Measurements from ENCODE around the gene PNPT1. TPM values are rescaled to one million over a fixed set of nuclear protein-coding genes. Genes with fewer than 3 reads are reported as not detected.
"Not testable (repeated sequence)": the region's sequence is repeated elsewhere in the genome, so short reads cannot be mapped to it uniquely, and the experiment has no call there.

The PNPT1 gene
- total RNA-seq, 1 experiment from 2014 or later: 37.5 TPM

GRCh38 chr2:55710025-55710424 is 16.4 kb upstream of the PNPT1 start:
- H3K36me3 ChIP-seq (replicated peaks; ENCODE audit: control insufficient read depth, insufficient read depth, low read length): no peaks in the 10 kb centered on the region
- H3K27me3 ChIP-seq (ENCODE audit: control insufficient read depth, insufficient read depth, low read length): no peaks in the 10 kb centered on the region
- no peak overlapping the region for H3K4me3 ChIP-seq (ENCODE audit: insufficient read depth, low read depth, low read length)
- no peak for DNase-seq

DNA sequence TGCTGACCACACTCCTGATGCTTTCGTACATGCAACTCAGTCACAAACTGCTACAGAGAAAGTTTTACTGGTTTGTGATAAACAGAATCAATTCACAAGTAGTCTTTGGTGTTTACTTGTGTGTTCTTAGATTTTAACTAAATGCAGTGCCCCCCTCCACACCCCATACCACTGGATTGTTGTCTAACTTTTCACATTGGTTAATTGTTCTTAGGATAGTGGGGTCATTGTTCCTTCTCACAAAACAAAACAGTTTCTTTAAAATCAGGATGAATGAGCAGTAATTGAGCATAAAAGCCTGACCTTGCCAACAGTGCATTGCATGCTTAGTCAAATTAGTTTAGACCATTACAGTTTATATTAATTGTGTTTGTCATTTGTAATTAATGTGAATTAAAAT is 14.1 kb upstream of the PNPT1 start:
- no peak overlapping the region for H3K4me3 ChIP-seq (ENCODE audit: insufficient read depth, low read depth, low read length)
- H3K27me3 ChIP-seq (ENCODE audit: control insufficient read depth, insufficient read depth, low read length): no peaks in the 10 kb centered on the region
- no peak for DNase-seq
- H3K36me3 ChIP-seq (replicated peaks; ENCODE audit: control insufficient read depth, insufficient read depth, low read length): no peaks in the 10 kb centered on the region

GRCh38 chr2:55706258-55706657 is 12.6 kb upstream of the PNPT1 start:
- not testable (repeated sequence) for H3K36me3 ChIP-seq (replicated peaks; ENCODE audit: control insufficient read depth, insufficient read depth, low read length); DNase-seq; H3K27me3 ChIP-seq (ENCODE audit: control insufficient read depth, insufficient read depth, low read length); H3K4me3 ChIP-seq (ENCODE audit: insufficient read depth, low read depth, low read length)

- no peak for DNase-seq
- no peaks in the 10 kb centered on the region for H3K36me3 ChIP-seq (replicated peaks; ENCODE audit: control insufficient read depth, insufficient read depth, low read length)
Measured at GRCh38 chr2:55705027-55705653, 11.5 kb upstream of the PNPT1 start.

GRCh38 chr2:55703350-55703749 is 9.7 kb upstream of the PNPT1 start:
- Histone ChIP-seq H3K36me3 (replicated peaks; ENCODE audit: control insufficient read depth, insufficient read depth, low read length) (no peaks in the 10 kb centered on the region), H3K4me3 (ENCODE audit: insufficient read depth, low read depth, low read length) (no peak overlapping the region), H3K27me3 (ENCODE audit: control insufficient read depth, insufficient read depth, low read length) (no peaks in the 10 kb centered on the region; the same call in 1 of the 2 replicates)
- no peak for DNase-seq

More at GRCh38 chr2:55705027-55705653, 11.5 kb upstream of the PNPT1 start:
- Histone ChIP-seq H3K27me3 (ENCODE audit: control insufficient read depth, insufficient read depth, low read length) (no peaks in the 10 kb centered on the region; the same call in 1 of the 2 replicates), H3K4me3 (ENCODE audit: insufficient read depth, low read depth, low read length) (no peak overlapping the region)

- H3K36me3 ChIP-seq (replicated peaks; ENCODE audit: control insufficient read depth, insufficient read depth, low read length): not testable (repeated sequence)
Measured at GRCh38 chr2:55692740-55693139, 904 bp downstream of the PNPT1 start.

GRCh38 chr2:55672630-55673029 is 21.0 kb downstream of the PNPT1 start:
- Histone ChIP-seq H3K4me3 (ENCODE audit: insufficient read depth, low read depth, low read length) (no peak overlapping the region), H3K36me3 (replicated peaks; ENCODE audit: control insufficient read depth, insufficient read depth, low read length) (peaks cover 7% of the 10 kb centered on the region), H3K27me3 (ENCODE audit: control insufficient read depth, insufficient read depth, low read length) (no peaks in the 10 kb centered on the region)
- DNase-seq: no peak

More at GRCh38 chr2:55692740-55693139, 904 bp downstream of the PNPT1 start:
- H3K4me3 ChIP-seq (ENCODE audit: insufficient read depth, low read depth, low read length): peak overlapping the region; percentile 99
- not testable (repeated sequence) for DNase-seq; H3K27me3 ChIP-seq (ENCODE audit: control insufficient read depth, insufficient read depth, low read length)

GRCh38 chr2:55668956-55669355 is 24.7 kb downstream of the PNPT1 start:
- no peak for DNase-seq
- Histone ChIP-seq H3K27me3 (ENCODE audit: control insufficient read depth, insufficient read depth, low read length) (no peaks in the 10 kb centered on the region), H3K36me3 (replicated peaks; ENCODE audit: control insufficient read depth, insufficient read depth, low read length) (peaks cover 10% of the 10 kb centered on the region), H3K4me3 (ENCODE audit: insufficient read depth, low read depth, low read length) (no peak overlapping the region)

DNA sequence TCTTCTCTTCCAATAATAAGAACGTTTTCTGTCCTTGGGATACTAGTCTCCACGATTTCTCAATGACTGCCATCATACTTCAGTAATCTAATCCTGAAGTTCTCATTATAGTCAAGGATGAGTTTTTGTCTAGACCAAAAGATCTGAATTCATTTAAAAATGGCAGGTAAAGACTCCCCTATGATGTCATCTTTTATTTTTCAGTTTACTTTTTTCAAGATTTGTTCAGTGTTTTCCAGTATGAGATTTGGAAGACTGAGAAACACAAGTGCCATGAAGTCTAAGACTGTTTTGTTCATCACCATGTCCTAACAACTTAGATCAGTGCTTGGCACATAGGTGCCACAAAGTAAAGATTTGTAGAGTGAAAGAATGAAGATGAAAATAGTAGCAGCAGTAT is 40.4 kb downstream of the PNPT1 start:
- no peak for DNase-seq

GRCh38 chr2:55649211-55649610 is 44.4 kb downstream of the PNPT1 start:
- peaks cover 7% of the 10 kb centered on the region for H3K36me3 ChIP-seq (replicated peaks; ENCODE audit: control insufficient read depth, insufficient read depth, low read length)

More for the DNA sequence above, 40.4 kb downstream of the PNPT1 start:
- no peak overlapping the region for H3K4me3 ChIP-seq (ENCODE audit: insufficient read depth, low read depth, low read length)
- peaks cover 9% of the 10 kb centered on the region for H3K36me3 ChIP-seq (replicated peaks; ENCODE audit: control insufficient read depth, insufficient read depth, low read length)
- no peaks in the 10 kb centered on the region for H3K27me3 ChIP-seq (ENCODE audit: control insufficient read depth, insufficient read depth, low read length)

GRCh38 chr2:55636831-55637230 is 56.8 kb downstream of the PNPT1 start:
- no peak for DNase-seq
- H3K27me3 ChIP-seq (ENCODE audit: control insufficient read depth, insufficient read depth, low read length): no peaks in the 10 kb centered on the region
- H3K4me3 ChIP-seq (ENCODE audit: insufficient read depth, low read depth, low read length): no peak overlapping the region
- H3K36me3 ChIP-seq (replicated peaks; ENCODE audit: control insufficient read depth, insufficient read depth, low read length): peaks cover 8% of the 10 kb centered on the region

More at GRCh38 chr2:55649211-55649610, 44.4 kb downstream of the PNPT1 start:
- no peak overlapping the region for H3K4me3 ChIP-seq (ENCODE audit: insufficient read depth, low read depth, low read length)
- DNase-seq: no peak
- no peaks in the 10 kb centered on the region for H3K27me3 ChIP-seq (ENCODE audit: control insufficient read depth, insufficient read depth, low read length)

- Histone ChIP-seq H3K27me3 (ENCODE audit: control insufficient read depth, insufficient read depth, low read length) (no peaks in the 10 kb centered on the region), H3K4me3 (ENCODE audit: insufficient read depth, low read depth, low read length) (no peak overlapping the region), H3K36me3 (replicated peaks; ENCODE audit: control insufficient read depth, insufficient read depth, low read length) (no peaks in the 10 kb centered on the region)
- no peak for DNase-seq
Measured at GRCh38 chr2:55628931-55629330, 64.7 kb downstream of the PNPT1 start.

- H3K36me3 ChIP-seq (replicated peaks; ENCODE audit: control insufficient read depth, insufficient read depth, low read length): no peaks in the 10 kb centered on the region
- DNase-seq: no peak
- H3K4me3 ChIP-seq (ENCODE audit: insufficient read depth, low read depth, low read length): no peak overlapping the region
Measured at GRCh38 chr2:55627915-55628314, 65.7 kb downstream of the PNPT1 start.

GRCh38 chr2:55621802-55622201 is 71.8 kb downstream of the PNPT1 start:
- Histone ChIP-seq H3K27me3 (ENCODE audit: control insufficient read depth, insufficient read depth, low read length) (no peaks in the 10 kb centered on the region), H3K4me3 (ENCODE audit: insufficient read depth, low read depth, low read length) (no peak overlapping the region), H3K36me3 (replicated peaks; ENCODE audit: control insufficient read depth, insufficient read depth, low read length) (no peaks in the 10 kb centered on the region)
- no peak for DNase-seq

More at GRCh38 chr2:55627915-55628314, 65.7 kb downstream of the PNPT1 start:
- H3K27me3 ChIP-seq (ENCODE audit: control insufficient read depth, insufficient read depth, low read length): no peaks in the 10 kb centered on the region

- H3K36me3 ChIP-seq (replicated peaks; ENCODE audit: control insufficient read depth, insufficient read depth, low read length): peaks cover under 1% of the 10 kb centered on the region; the same call in 1 of the 2 replicates
- H3K27me3 ChIP-seq (ENCODE audit: control insufficient read depth, insufficient read depth, low read length): no peaks in the 10 kb centered on the region
- DNase-seq: peak; percentile 35
- no peak overlapping the region for H3K4me3 ChIP-seq (ENCODE audit: insufficient read depth, low read depth, low read length)
Measured at GRCh38 chr2:55620123-55620779, 73.4 kb downstream of the PNPT1 start.

Measured in H7 (cell line).